Osteoblast (primary cell): Measurements from ENCODE around the gene GAS6. TPM values are rescaled to one million over a fixed set of nuclear protein-coding genes. Genes with fewer than 3 reads are reported as not detected.
A peak's percentile ranks its signal among the peaks of the same experiment; 100 is the strongest.

ENCODE experiments used
- DNase-seq: peaks from one replicate; pipeline ENCODE4 v3.0.0; 2011; ENCODE audit warnings: low spot score, mixed read lengths; ENCODE audit not compliant: insufficient read length; ENCODE audit errors: missing footprints
- H2AFZ ChIP-seq: 2 replicates; pipeline ENCODE4 v1.6.0; 2011; ENCODE audit warnings: mild to moderate bottlenecking, low read length
- H3K27ac ChIP-seq: 2 replicates; pipeline ENCODE4 v1.5.1; 2011; ENCODE audit warnings: mild to moderate bottlenecking, low read depth, low read length, moderate library complexity
- H3K27me3 ChIP-seq: 2 replicates; pipeline ENCODE4 v1.6.0; 2012; ENCODE audit warnings: mild to moderate bottlenecking, control low read depth, inconsistent platforms, low read length, moderate library complexity; ENCODE audit not compliant: insufficient read depth
- H3K36me3 ChIP-seq: 2 replicates; pipeline ENCODE4 v1.5.1; 2011; ENCODE audit warnings: mild to moderate bottlenecking, low read length, control low read depth, moderate library complexity; ENCODE audit not compliant: insufficient read depth
- H3K4me1 ChIP-seq: 2 replicates; pipeline ENCODE4 v1.5.1; 2011; ENCODE audit warnings: mild to moderate bottlenecking, low read length, control low read depth, moderate library complexity; ENCODE audit not compliant: insufficient read depth
- H3K4me2 ChIP-seq: 2 replicates; pipeline ENCODE4 v1.6.0; 2011; ENCODE audit warnings: mild to moderate bottlenecking, low read length; ENCODE audit not compliant: insufficient read depth
- H3K4me3 ChIP-seq: fragments of 200-600 bp; sonication (generic); 3 replicates; pipeline ENCODE4 v1.5.1; 2012; ENCODE audit warnings: mild to moderate bottlenecking, low read length, inconsistent platforms; ENCODE audit not compliant: insufficient read depth
- H3K79me2 ChIP-seq: 2 replicates; pipeline ENCODE4 v1.6.0; 2012; ENCODE audit warnings: mild to moderate bottlenecking, low read length, control low read depth, inconsistent platforms; ENCODE audit not compliant: insufficient read depth
- H3K9me3 ChIP-seq: 2 replicates; pipeline ENCODE4 v1.5.1; 2011; ENCODE audit warnings: low read depth, low read length, control low read depth
- H4K20me1 ChIP-seq: 2 replicates; pipeline ENCODE4 v1.6.0; 2012; ENCODE audit warnings: mild to moderate bottlenecking, low read length, control low read depth; ENCODE audit not compliant: insufficient read depth
- CTCF ChIP-seq: IDR thresholded peaks from 2 replicates; pipeline ENCODE4 v1.5.1; 2011; ENCODE audit warnings: mild to moderate bottlenecking, low read depth, low read length, moderate library complexity; ENCODE audit errors: extremely low read depth
- total RNA-seq: library from RNA; depleted of rRNA; stranded (reverse); fragments of >200 nt; gene quantifications from 2 replicates; pipeline ENCODE4 v1.2.3, GENCODE V29; 2012

The GAS6 gene
- total RNA-seq, 1 donor: 417 TPM

GRCh38 chr13:113806526-113806925 is 57.4 kb downstream of the GAS6 start:
- Histone ChIP-seq H4K20me1 (no peaks in the 10 kb centered on the region), H3K27ac (no peak overlapping the region), H3K9me3 (peaks cover 12% of the 10 kb centered on the region), H2AFZ (no peak overlapping the region), H3K4me2 (no peak overlapping the region), H3K4me3 (no peak overlapping the region), H3K4me1 (peaks cover 3% of the 10 kb centered on the region), H3K27me3 (no peaks in the 10 kb centered on the region), H3K36me3 (no peaks in the 10 kb centered on the region), H3K79me2 (no peaks in the 10 kb centered on the region)
- TF ChIP-seq CTCF: no peak
- no peak for DNase-seq

- DNase-seq: no peak
- Histone ChIP-seq H3K4me2 (no peak overlapping the region), H3K27me3 (no peaks in the 10 kb centered on the region), H3K79me2 (no peaks in the 10 kb centered on the region), H3K27ac (no peak overlapping the region), H3K4me1 (peaks cover 3% of the 10 kb centered on the region), H4K20me1 (no peaks in the 10 kb centered on the region), H2AFZ (no peak overlapping the region), H3K9me3 (peaks cover 12% of the 10 kb centered on the region), H3K36me3 (no peaks in the 10 kb centered on the region), H3K4me3 (no peak overlapping the region)
- TF ChIP-seq CTCF: no peak
Observed at GRCh38 chr13:113806104-113806471, 57.8 kb downstream of the GAS6 start.

GRCh38 chr13:113805431-113806103 is 58.3 kb downstream of the GAS6 start:
- no peak for TF ChIP-seq CTCF
- no peak overlapping the region for H3K27ac ChIP-seq
- no peaks in the 10 kb centered on the region for H3K27me3 ChIP-seq

GRCh38 chr13:113804703-113805430 is 59.0 kb downstream of the GAS6 start:
- no peak for TF ChIP-seq CTCF
- no peak overlapping the region for H3K4me3 ChIP-seq
- no peaks in the 10 kb centered on the region for H3K36me3 ChIP-seq
- peak; percentile 69 for DNase-seq
- H3K4me1 ChIP-seq: peaks cover 3% of the 10 kb centered on the region
- no peaks in the 10 kb centered on the region for H3K79me2 ChIP-seq
- no peaks in the 10 kb centered on the region for H3K27me3 ChIP-seq
- H3K27ac ChIP-seq: no peak overlapping the region
- no peak overlapping the region for H2AFZ ChIP-seq
- H3K4me2 ChIP-seq: no peak overlapping the region
- no peaks in the 10 kb centered on the region for H4K20me1 ChIP-seq
- peaks cover 11% of the 10 kb centered on the region for H3K9me3 ChIP-seq

More at GRCh38 chr13:113805431-113806103, 58.3 kb downstream of the GAS6 start:
- peak; percentile 85 for DNase-seq
- peaks cover 3% of the 10 kb centered on the region for H3K4me1 ChIP-seq
- H2AFZ ChIP-seq: no peak overlapping the region
- H3K4me2 ChIP-seq: no peak overlapping the region
- H3K9me3 ChIP-seq: peaks cover 12% of the 10 kb centered on the region
- H3K36me3 ChIP-seq: no peaks in the 10 kb centered on the region
- no peaks in the 10 kb centered on the region for H4K20me1 ChIP-seq
- no peaks in the 10 kb centered on the region for H3K79me2 ChIP-seq
- no peak overlapping the region for H3K4me3 ChIP-seq
